NCI-H2029 (cell line): ENCODE data around the gene MMP13.
"Not testable (repeated sequence)": the region's sequence is repeated elsewhere in the genome, so short reads cannot be mapped to it uniquely, and the experiment has no call there.

ENCODE experiments used
- DNase-seq: peaks from one replicate; lab custom pipeline; 2025; lab: John Stamatoyannopoulos, UW

Gene MMP13

DNA sequence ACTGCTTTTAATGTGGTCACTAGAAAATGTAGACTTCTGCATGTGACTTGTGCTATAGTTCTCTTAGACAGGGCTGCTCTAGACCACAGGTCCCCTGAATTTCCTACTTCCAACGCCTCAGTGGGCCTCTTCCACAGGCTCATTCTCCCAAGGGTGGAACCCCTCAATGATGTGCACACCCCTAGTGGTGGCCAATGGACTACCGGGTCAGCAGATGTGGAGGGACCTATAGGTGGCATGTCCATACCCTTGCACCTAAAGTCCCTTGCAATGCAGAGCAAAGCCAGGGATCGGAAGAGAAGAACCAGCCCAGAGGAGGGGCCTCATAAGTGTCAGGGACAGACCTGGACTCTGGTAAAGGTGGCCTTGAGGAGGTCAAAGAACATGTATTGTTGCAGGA is 20.0 kb downstream of the MMP13 start:
- no peak for DNase-seq

DNA sequence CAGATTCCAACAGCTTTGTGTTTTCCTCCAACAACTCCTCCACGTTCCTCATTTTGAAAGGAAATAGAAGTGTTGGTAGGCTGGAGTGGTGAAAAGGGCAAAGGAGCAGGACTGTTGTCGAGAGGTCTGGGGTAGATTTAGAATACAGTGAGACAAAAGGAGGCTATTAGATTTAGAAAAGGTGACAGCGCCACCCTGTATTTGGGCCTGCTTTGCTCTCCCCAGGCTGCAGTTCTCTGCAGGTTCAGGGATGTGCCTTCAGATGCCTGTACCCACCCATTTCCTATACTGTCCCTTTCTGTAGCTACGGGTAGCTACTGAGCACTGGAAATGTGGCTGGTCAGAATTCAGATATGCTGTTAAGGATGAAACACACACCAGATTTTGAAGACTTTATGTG is 20.8 kb downstream of the MMP13 start:
- DNase-seq = no peak

DNA sequence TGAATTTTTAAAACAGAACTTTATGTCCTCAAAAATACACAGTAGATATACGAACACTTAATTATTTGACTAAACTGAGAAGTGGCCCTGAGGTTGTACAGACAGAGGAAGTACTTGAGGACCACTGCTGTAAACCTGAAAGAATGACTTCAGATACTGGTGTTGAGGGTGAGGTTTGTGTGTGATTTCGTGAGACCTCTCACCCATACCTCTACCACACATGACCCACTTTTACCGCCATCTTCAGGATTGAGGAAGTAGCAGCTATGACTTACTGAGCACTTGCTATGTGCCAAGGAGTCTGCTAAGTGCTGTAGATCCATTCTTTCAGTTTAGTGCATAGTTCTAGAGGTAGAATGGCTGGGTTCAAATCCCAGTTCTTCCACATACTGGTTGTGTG is 21.9 kb downstream of the MMP13 start:
- no peak for DNase-seq

DNA sequence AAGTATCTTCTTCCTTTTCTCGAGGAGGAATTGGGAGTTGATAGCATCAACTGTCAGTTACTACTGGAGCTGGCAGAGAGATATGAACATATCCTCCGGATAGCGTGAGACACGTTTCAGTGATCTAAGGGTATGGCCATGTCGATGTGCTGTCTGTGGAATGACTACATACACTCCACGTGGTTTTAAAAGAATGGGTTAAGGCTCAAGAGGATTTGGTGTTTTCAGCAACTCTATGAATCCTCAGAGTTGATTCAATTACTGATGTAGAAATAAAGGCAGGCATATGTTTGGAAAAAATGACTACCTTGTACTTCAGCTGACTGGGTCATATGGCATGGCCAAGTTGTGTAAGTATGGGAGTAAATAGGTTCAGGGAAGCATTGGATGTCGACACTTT is 22.9 kb downstream of the MMP13 start:
- DNase-seq = no peak

DNA sequence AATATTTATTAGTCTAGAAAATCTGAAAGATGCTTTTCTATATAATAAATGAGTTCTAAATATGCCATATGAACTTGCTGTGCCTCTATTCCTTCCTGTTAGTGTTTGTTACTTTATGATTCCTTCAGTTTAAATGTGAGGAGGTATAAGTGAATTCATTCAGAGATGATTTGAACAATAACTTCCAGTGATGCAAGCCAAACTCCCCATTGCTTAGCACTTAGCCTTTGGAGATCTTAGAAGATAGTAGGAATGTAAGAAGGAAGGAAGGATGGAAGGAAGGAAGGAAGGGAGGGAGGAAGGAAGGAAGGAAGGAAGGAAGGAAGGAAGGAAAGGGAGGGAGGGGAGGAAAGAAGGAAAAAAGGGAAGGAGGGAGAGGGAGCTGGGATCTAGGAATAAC is 25.1 kb downstream of the MMP13 start:
- DNase-seq = no peak

DNA sequence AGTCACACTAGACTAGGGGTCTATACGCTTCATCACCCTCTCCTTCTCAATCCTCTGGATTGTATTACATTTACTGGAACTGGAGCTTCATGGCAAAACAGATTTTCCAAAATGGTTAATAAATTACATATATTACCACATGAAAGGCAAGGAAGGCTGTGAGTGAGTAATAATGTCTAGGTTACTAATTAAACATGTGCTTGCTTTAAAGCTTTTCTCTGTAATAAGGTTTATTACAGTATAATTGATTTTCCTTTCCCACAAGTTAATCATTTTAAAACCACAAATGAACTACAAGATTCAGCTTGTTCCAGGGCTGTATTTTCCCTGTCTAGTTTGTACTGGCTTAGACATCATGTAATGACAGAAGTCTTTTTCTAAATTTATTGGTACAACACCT is 25.6 kb downstream of the MMP13 start:
- DNase-seq = no peak

DNA sequence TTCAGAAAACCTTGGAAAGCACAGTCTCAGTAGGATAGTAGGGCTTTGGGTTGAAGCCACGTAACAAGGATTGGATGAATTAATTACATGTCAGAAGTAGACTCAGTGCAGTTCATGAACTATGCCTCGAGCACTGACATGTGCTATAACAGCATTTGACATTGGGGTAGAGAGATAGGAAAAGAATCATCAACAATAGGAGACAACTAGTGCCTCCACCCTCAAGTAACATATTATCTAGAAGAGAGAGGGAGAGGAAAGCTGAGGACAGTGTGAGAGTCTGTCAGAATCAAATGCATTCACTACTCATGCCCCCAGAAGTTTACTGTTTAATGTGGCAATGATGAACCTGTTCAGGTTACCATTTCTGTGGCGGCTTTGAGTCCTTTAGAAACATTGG is 26.4 kb downstream of the MMP13 start:
- DNase-seq = no peak

DNA sequence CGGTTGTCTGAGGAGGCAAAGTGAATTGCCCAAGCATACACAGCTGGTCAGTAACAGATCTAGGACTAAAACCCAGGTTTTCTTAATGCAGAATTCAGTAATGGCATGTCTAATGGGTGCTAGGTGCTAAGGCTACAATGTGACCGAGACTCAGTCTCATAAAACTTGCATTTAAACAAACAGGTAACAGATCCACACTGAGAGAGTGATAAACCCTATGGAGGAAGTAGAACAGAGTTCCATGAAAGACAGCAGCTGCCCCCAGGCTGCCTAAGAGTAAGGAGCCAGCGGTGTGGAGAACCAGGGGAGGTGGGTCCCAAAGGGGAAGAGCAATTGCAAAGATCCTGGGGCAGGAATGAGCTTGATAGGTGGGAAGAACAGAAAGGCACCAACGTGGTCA is 27.3 kb downstream of the MMP13 start:
- no peak for DNase-seq

DNA sequence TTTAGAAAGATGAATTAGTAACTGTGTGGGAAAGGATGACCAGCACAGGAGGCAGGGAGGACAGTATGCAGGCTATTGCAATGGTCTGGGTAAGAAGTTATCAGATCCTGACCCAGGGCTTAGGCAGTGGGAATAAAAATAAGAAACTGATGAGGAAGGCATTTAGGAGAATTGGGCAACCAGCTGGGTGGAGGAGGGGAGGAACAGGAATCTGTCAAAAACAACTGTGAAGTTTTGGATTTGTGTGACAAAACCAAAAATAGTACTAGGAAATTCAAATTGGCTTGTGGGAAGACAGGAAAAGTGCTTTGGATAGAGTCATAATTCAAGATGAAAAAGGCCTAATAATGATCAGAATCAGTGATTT is 27.9 kb downstream of the MMP13 start:
- DNase-seq = no peak

DNA sequence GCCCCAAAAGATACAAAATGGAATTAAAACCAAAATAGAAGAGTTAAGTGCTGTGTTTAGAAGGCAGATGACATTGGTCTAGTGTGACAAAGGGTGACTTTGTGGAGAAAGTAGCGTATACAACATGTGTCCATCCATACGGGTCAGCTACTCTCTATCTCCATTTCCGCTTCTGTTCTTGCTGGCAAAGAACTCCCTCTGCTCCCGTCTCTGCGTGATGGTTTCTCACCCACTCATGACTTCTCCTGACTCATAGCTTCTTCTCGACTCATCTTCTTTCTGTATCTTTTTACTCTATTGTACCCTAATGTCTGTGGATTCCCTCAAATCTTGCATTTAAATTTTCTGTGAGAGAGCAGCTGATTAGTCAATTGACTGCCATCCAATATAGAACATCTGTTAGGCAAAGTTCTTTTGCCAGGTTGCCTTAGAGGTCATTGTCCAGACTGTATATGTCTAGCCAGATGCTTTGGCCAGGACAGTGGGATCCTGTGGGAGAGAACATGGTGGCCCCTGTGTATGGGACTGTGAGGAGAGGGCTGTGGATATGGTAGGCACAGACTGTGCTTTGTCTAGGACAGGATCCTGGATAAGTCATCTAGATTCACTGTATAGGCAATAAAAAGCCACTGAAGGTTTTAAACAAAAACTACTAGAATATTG is 28.4 kb downstream of the MMP13 start:
- DNase-seq = no peak

DNA sequence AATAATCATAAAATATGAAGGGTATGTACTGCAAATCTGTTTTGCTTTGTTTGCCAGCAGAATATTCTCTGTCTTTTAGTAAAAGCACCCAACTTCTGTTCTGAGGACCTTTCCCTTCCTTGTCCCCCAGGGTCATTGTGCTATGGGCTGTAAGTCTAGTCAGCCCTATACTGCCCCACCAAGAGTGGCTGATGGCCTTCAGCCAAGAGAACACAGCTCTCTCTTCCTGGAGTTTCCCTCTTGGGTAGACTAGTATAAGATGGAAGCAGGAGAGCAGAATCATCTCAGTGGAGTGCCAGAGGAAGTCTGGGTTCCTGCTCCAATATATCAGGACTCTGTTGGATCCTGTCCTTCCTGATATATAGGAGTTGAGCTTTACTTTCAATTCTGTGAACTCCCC is 29.0 kb downstream of the MMP13 start:
- DNase-seq = no peak

DNA sequence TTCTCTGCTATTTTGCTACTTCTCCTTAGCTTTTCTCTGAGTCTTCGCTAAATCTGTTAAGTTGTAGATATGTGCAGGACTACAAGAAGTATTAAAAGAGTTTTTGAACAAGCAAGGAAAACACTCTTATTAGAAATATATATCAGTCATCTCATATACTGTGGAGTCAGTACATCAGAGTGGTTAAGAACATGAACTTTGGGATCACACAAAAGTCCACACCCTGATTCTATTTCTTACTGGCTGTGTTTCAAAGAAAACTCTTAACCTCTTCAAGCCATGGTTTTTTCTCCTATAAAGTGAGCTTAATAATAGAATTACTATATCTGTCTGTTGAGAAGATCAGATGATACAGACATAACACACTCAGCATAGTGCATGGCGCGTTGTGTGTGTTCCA is 29.5 kb downstream of the MMP13 start:
- no peak for DNase-seq

DNA sequence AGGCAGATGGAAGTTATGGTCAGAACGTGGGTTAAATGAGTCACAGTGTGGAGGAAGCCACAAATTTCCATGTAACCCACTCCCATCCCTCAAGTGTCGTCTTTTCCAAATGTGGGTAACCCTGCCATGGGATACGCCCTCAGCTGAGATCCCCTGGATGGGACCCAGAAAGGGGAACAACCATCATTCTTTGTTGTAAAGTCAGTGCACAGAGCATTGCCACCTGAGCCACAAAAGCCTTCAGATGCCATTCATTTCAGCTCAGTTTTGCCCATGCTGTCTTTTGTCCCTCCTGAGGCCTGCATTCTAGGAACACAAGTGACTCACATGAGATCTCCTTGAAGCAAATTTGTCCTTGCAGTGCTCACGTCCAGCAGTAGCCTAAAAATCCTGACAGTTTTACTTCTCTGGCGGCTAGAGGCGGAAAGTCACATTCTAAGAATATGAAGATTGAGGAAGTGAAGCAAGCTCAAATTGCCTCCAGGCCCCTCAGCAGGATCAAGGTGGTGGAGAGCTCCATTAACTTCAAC is 30.6 kb downstream of the MMP13 start:
- DNase-seq = no peak

DNA sequence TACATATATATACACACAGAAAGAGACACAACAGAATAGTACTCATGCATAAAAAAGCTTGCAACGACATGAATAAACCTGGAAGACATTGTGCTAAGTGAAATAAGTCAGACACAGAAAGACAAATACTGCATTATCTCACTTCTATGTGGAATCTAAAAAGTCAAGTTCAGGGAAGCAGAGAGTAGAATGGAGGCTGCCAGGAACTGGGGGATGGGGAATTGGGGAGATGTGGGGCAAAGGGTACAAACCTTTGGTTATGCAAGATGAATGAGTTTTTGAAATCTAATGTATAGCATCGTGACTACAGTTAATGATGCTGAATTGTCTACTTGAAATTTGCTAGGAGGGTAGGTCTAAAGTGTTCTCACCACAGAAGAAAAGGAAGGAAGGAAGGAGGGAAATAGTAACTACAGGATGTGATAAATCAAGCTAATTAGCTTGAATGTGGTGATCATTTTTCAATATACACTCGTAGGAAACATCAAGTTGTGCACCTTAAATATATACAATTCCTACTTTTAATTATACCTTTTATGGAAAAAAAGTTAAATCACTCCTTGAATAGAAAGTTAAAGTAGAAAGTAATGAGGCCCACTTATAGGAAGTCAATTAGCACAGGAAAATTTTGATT is 33.8 kb downstream of the MMP13 start:
- DNase-seq = no peak

DNA sequence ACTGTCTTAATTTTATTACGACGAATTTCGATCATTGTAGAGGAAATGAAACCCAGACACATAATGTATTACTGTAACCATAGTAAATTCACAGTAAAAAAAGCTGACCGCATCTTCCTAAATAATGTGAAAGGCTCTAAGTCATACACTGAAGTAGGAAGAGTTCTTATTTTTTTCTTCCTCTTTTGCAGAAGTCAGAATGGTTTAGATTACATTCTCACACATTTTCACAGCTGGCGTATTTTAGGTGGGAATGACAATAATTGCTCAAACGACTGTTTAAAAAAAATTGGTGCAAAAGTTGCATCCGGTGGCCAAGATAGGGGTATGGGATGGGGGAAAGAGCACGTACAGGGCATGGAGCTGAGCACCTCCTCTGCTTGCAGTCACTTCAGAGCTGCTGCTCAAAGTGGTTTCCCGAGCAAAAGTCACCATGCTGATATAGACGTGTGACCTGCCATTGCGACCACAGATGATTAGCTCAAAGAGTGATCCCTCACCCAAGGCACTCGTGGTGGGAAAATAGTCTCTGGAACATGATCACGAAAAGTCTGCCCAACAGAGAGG is 35.3 kb downstream of the MMP13 start:
- no peak for DNase-seq

DNA sequence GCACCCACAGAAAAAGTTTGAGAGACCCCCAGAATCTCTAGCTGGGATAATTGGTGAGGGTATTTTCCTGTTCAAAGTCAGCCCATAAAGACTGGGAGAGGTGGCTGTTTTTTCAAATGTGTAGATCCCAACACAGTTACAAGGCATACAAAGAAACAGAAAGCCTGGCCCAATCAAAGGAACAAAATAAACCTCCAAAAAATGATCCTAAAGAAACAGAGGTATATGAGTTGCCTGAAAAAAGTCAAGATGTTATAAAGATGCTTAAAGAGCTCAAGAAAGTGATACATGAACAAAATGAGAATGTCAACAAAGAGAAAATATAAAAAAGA is 40.5 kb downstream of the MMP13 start:
- DNase-seq = no peak

DNA sequence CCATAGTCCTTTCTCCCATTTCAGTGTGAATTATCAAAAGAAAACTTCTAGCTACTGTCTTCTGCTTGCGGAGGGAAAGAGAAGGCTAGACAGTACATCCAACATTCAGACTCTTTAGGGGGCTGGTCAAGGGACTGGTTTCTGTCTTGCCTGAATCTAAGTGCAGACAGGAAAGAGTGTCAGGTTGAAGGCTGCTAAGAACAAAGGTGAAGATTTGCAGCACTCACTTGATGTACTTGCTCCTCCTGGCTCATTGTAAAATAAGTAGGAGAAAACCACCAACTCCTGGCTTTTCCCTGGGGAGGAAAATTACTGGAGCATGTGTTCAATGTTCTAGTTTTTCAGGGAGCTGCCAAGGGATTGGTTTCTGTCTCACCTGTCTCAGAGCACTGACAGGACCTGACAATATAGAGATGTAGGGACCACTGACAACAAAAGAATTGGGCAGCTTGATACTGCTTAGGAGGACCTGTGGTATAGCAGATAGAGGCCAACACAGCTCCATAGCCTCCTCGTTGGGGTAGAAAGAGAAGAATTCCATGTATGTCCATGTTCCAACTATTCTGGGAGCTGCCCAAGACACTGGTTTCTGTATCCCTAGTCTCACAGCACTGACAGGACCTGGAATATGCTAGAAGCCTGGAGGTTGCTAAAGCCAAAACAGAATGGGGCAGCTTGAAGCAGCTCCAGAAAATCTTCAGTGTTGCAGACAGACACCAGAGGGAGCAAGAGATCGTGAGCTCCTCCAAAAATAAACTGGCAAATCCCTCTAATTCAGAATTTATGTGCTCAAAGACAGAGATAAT is 41.1 kb downstream of the MMP13 start:
- no peak for DNase-seq

DNA sequence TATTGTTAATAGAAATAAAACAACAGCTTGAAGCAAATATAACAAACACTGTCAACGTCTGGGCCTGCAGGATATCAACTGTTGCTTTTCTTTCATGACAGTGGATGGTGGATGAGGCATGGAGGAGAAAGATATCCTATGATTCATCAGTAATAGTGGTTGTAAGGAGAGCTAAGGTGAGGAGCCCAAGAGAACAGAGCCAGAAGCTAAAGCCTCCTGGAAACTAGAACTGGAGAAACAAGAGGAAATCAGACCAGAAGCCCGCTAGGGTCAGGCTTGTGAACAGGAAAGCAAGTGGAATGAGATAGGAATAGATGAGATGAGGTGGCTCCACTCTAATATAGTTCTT is 43.1 kb downstream of the MMP13 start:
- no peak for DNase-seq

DNA sequence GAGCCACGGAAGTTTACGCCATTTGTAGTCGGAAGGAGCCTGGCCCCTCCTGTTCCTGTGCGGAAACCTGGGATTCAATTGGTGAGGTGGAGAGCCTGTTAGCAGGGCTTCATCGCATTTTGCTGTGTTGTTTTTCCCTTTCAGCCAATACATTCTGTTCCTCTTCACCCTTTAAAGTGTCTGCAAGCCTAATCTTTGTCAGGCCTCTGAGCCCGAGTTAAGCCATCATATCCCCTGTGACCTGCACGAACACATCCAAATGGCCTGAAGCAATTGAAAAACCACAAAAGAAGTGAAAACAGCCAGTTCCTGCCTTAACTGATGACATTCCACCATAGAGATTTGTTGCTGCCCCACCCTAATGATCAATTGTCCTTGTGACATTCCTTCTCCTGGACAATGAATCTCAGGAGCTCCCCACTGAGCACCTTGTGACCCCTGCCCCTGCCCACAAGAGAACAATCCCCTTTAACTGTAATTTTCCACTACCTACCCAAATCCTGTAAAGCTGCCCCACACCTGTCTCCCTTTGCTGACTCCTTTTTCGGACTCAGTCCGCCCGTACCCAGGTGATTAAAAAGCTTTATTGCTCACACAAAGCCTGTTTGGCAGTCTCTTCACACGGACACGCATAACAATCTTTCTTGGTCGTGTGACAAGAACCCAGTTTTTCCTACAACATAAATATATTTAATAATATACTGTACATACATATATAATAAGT is 43.6 kb downstream of the MMP13 start:
- DNase-seq = no peak

DNA sequence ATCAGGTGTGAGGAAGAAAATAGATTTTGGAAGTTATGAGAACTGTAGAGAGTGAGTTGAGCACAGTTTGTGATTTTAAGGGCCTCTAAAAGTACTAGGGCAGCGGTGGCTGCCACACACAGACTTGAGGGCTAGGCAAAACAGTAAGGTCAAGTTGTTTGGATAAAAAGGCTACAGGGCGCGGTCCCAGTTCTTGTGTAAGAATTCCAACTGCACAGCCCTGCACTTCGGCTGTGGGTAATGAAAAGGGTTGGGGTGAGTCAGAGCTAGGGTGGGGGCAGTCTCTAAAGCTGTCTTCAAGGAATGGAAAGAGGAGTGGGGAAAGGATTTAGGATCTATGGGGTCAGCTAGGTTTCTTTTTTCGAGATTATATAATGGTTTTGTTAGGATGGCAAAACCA is 49.7 kb downstream of the MMP13 start:
- DNase-seq = not testable (repeated sequence)

DNA sequence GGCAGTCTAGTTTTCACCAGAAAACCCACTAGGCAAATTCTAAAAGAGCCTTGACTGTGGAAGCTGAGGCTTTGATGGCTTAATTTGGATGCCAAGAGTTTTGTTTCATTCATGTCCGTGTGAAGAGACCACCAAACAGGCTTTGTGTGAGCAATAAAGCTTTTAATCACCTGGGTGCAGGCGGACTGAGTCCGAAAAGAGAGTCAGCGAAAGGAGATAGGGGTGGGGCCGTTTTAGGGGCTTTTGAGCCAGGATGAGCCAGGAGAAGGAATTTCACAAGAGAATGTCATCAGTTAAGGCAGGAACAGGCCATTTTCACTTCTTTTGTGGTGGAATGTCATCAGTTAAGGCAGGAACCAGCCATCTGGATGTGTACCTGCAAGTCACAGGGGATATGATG is 51.6 kb downstream of the MMP13 start:
- DNase-seq = not testable (repeated sequence)

DNA sequence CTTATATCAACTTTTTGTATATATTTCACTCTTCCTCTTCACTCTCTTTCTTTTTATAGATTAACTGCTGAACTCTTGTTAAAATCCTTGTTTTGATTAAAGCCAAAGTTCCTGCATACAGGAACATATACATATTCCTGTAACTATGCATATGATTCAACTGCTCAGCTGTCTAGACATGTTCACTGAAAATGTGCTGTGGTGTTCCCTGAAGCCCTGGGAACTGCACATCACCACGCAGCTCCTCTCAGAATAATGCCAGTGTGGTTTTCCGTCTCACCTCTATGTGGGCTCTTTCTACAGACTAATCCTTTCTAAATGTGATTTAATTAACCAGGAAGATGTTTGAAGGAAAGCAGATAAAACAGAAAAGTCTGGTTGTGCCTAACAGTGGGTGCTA is 55.2 kb downstream of the MMP13 start:
- DNase-seq = no peak
